ENCODE measurements around the gene SEC14L6. TPM values are rescaled to one million over a fixed set of nuclear protein-coding genes. Genes with fewer than 3 reads are reported as not detected.
A peak's percentile ranks its signal among the peaks of the same experiment; 100 is the strongest.

SEC14L6 gene
- total and polyA plus RNA-seq, 9 of the 15 experiments (the other 6 are each of a cell fraction or from before 2014, with no cell fraction given), result 0.29 to 6.1 (median 1.9) TPM

- TF ChIP-seq SOX6 (IDR thresholded peaks at IDR 0.05) (0 out of 2 replicates have a peak, but pooled peaks have one; percentile 17), NR4A1 (CRISPR knock-in tag; IDR thresholded peaks at IDR 0.05) (no peak), NR4A1 (tag; IDR thresholded peaks at IDR 0.05) (0 out of 2 replicates have a peak, but pooled peaks have one; percentile 44), ESRRA (IDR thresholded peaks at IDR 0.05; ENCODE audit: borderline replicate concordance, low read depth) (peak; percentile 97), BHLHE40 (IDR thresholded peaks at IDR 0.05; ENCODE audit: low read length) (peak; percentile 78), MYC (IDR thresholded peaks at IDR 0.05; ENCODE audit: low read depth, low read length) (0 out of 2 replicates have a peak, but pooled peaks have one; percentile 42), MYC (CRISPR knock-in tag; IDR thresholded peaks at IDR 0.05; ENCODE audit: borderline replicate concordance, low read depth) (no peak), PML (IDR thresholded peaks at IDR 0.05; ENCODE audit: low read length) (peak; percentile 43; the same call in 1 of the 2 replicates), XRCC3 (IDR thresholded peaks at IDR 0.05) (no peak), TCF3 (CRISPR knock-in tag; IDR thresholded peaks at IDR 0.05) (peak; percentile 84), MTA3 (IDR thresholded peaks at IDR 0.05; ENCODE audit: borderline replicate concordance) (0 out of 2 replicates have a peak, but pooled peaks have one; percentile 27), CREM (IDR thresholded peaks at IDR 0.05; ENCODE audit: low read depth) (peak; percentile 21; the same call in 1 of the 2 replicates), CBFA2T2 (conservative IDR thresholded peaks at IDR 0.05) (peak; percentile 68), SMARCE1 (IDR thresholded peaks at IDR 0.05) (0 out of 2 replicates have a peak, but pooled peaks have one; percentile 17), C11orf30 (IDR thresholded peaks at IDR 0.05; ENCODE audit: low read depth) (peak; percentile 28), PHF21A (IDR thresholded peaks at IDR 0.05; ENCODE audit: borderline replicate concordance, low read depth) (no peak), KLF16 (IDR thresholded peaks at IDR 0.05) (peak; percentile 36; the same call in 1 of the 2 replicates), SMARCA4 (IDR thresholded peaks at IDR 0.05) (peak; percentile 67), EP400 (IDR thresholded peaks at IDR 0.05) (0 out of 2 replicates have a peak, but pooled peaks have one; percentile 21), HMGN3 (IDR thresholded peaks at IDR 0.05; ENCODE audit: borderline replicate concordance, extremely low read depth, insufficient read length, low read depth, low read length) (no peak), EHMT2 (IDR thresholded peaks at IDR 0.05) (no peak), MAX (CRISPR knock-in tag; IDR thresholded peaks at IDR 0.05) (0 out of 2 replicates have a peak, but pooled peaks have one; percentile 16), ZNF277 (CRISPR knock-in tag; IDR thresholded peaks at IDR 0.05; ENCODE audit: borderline replicate concordance) (no peak), CXXC5 (CRISPR knock-in tag; IDR thresholded peaks at IDR 0.05) (peak; percentile 80), MTA2 (IDR thresholded peaks at IDR 0.05; ENCODE audit: low read depth) (peak; percentile 64; the same call in 1 of the 2 replicates), ZBTB1 (CRISPR knock-in tag; IDR thresholded peaks at IDR 0.05; ENCODE audit: borderline replicate concordance, low read depth) (no peak), RBBP5 (IDR thresholded peaks at IDR 0.05; ENCODE audit: borderline replicate concordance, insufficient read depth, low read length, poor library complexity, severe bottlenecking) (peak; percentile 29), TRIM24 (IDR thresholded peaks at IDR 0.05) (peak; percentile 68 to 74; a peak in 3 of 4 replicates)
- TF ChIP-seq, protein P1, sequence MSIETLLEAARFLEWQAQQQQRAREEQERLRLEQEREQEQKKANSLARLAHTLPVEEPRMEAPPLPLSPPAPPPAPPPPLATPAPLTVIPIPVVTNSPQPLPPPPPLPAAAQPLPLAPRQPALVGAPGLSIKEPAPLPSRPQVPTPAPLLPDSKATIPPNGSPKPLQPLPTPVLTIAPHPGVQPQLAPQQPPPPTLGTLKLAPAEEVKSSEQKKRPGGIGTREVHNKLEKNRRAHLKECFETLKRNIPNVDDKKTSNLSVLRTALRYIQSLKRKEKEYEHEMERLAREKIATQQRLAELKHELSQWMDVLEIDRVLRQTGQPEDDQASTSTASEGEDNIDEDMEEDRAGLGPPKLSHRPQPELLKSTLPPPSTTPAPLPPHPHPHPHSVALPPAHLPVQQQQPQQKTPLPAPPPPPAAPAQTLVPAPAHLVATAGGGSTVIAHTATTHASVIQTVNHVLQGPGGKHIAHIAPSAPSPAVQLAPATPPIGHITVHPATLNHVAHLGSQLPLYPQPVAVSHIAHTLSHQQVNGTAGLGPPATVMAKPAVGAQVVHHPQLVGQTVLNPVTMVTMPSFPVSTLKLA (conservative IDR thresholded peaks at IDR 0.05), result 0 out of 4 replicates have a peak, but pooled peaks of 1 of the 2 experiments have one; percentile 28
These were observed 40.0 kb downstream of the SEC14L6 start (continued) for GRCh38 chr22:30506507-30506968.
